ENCODE measurements around the gene FAM174B.
"Not testable (repeated sequence)": the region's sequence is repeated elsewhere in the genome, so short reads cannot be mapped to it uniquely, and the experiment has no call there.

Gene FAM174B

GRCh38 chr15:92617549-92618520, 37.7 kb downstream of the FAM174B start:
- in situ Hi-C loops (cut with HindIII; ENCODE audit: low pct_unique_long_range_greater_than_20kb, low sequenced_read_pairs): no loop called here
- no peak for TF ChIP-seq JUND (IDR thresholded peaks at IDR 0.05; ENCODE audit: low read depth)
- DNase-seq (ENCODE audit: low read depth in 1 of 2, low spot score in 1 of 2): no peak

- TF ChIP-seq JUND (IDR thresholded peaks at IDR 0.05; ENCODE audit: low read depth): no peak
- in situ Hi-C loops (cut with HindIII; ENCODE audit: low pct_unique_long_range_greater_than_20kb, low sequenced_read_pairs): no loop called here
- no peak for DNase-seq (ENCODE audit: low read depth in 1 of 2, low spot score in 1 of 2)
Measured at GRCh38 chr15:92616621-92617548, 38.7 kb downstream of the FAM174B start.

DNA sequence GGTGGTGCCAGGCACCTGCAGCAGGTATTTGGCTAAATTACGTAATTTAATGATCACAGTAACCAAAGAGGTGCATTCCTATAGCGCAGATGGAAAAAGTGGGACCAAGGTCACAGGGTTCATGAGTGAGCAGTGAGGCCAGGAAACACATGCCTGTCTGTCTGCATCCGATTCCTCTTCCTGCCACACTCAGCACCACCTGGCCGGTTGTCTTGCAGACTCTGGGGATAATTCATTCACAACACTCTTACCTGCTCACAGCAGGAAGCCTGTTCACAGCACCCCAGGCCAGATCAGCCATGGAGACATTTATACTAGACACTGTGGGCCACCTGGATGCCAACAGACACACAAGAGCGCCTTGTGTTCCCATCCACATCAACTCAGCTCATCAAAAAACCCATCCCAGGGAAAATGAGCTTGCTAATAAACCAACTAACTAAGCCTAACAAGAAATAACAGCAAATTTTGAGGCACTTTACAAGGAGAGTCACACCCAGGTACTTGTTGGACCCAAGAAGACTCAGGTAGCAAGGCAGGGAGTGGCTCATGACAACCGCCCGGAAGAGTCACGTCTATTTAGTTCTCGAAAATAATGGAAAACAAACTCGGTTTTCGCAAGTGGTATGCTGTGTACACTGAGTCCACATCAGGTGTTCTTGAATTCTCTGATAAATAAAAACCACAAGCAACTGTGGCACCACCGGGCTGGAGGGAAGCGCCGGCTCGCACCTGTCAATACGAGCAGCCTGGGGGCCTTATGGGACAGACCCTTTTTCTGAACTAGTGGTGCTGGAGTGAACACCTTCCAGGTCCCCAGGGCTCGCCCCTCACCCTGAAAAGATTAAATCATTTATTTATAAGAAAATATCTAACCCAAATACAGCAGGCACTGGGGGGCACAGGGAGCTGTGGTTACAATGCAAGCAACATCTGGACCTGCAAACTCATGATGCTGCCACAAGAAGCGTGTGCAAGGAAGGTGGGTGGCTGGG, 40.5 kb downstream of the FAM174B start:
- TF ChIP-seq JUND (IDR thresholded peaks at IDR 0.05; ENCODE audit: low read depth): no peak
- DNase-seq (ENCODE audit: low read depth in 1 of 2, low spot score in 1 of 2): no peak
- in situ Hi-C loops (cut with HindIII; ENCODE audit: low pct_unique_long_range_greater_than_20kb, low sequenced_read_pairs): no loop called here

DNA sequence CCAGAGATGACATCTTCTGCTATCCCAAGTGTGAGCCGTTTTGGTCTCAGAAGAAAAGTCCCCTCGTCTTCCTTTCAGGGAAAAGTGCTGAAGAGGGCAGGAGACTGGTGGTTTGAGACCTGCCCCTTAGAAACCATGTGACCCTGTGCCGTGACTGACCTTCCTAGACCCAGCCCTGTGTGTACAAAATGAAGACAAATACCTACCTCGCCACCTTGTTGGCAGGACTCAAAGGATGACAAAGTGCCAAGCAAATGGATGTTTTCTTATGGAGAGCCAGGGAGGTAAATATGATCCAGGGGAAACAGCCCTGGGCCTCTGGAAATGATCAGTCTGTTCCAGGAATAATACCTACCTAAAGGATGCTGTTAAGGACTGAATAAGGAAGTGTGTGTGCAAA, 41.3 kb downstream of the FAM174B start:
- peak; percentile 46 to 88 for DNase-seq (ENCODE audit: low read depth in 1 of 2, low spot score in 1 of 2)
- no peak for TF ChIP-seq JUND (IDR thresholded peaks at IDR 0.05; ENCODE audit: low read depth)
- in situ Hi-C loops (cut with HindIII; ENCODE audit: low pct_unique_long_range_greater_than_20kb, low sequenced_read_pairs): no loop called here

DNA sequence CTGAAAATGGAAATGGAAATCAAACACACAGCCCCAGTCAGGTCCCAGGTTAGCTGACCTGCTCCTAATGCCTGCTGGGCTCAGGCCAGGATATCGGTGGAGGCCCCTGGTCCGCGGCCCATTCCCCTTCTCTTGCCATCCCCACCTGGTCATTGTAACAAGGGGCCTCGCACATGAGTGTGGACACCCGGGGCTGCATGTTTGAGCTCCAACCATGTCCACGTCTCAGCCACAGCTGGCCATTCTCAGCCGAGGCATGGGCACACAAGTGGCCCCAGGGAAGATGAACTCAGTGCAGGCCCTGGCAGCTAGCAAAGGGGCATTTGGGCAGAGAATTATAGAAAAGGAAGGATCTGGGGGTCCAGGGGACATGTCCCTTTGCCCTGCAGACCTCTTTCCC, 41.7 kb downstream of the FAM174B start:
- DNase-seq (ENCODE audit: low read depth in 1 of 2, low spot score in 1 of 2): no peak
- TF ChIP-seq JUND (IDR thresholded peaks at IDR 0.05; ENCODE audit: low read depth): no peak
- in situ Hi-C loops (cut with HindIII; ENCODE audit: low pct_unique_long_range_greater_than_20kb, low sequenced_read_pairs): no loop called here

- in situ Hi-C loops (cut with HindIII; ENCODE audit: low pct_unique_long_range_greater_than_20kb, low sequenced_read_pairs): no loop called here
- no peak for TF ChIP-seq JUND (IDR thresholded peaks at IDR 0.05; ENCODE audit: low read depth)
- no peak for DNase-seq (ENCODE audit: low read depth in 1 of 2, low spot score in 1 of 2)
Measured at GRCh38 chr15:92612891-92613290, 42.7 kb downstream of the FAM174B start.

DNA sequence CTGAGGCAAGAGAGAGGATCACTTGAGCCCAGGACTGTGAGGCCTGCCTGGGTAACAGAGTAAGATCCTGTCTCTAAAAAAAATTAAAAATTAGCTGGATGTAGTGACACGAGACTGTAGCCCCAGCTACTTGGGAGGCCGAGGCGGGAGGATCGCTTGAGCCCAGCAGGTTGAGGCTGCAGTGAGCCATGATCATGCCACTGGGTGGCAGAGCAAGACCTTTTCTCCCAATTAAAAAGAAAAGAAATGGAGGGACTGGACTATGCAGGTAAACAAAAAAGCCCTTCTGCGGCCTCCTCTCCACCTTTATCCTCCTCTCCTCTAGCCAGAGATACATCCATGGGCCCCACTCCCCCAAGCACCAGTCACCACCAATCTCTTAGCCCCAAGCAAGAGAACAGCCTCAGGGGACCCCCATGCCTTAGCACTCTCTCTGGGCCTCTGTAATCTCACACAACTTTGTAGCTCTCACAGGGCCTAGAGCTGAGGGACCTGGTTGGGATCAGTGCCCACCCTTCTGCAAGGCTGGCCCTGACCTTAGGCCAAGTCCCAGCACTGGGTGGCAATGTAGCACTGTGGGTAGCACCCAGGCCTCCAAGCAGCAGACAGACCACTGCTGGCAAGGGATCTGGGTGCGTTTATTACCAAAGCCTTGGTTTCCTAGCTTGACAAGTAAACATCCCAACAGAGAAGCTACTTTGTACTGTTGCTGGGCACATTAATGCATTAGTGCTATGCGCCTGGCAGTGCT, 43.4 kb downstream of the FAM174B start:
- no peak for TF ChIP-seq JUND (IDR thresholded peaks at IDR 0.05; ENCODE audit: low read depth)
- in situ Hi-C loops (cut with HindIII; ENCODE audit: low pct_unique_long_range_greater_than_20kb, low sequenced_read_pairs): no loop called here
- peak in 1 of 2 experiments; percentile 44 for DNase-seq (ENCODE audit: low read depth in 1 of 2, low spot score in 1 of 2)

- TF ChIP-seq JUND (IDR thresholded peaks at IDR 0.05; ENCODE audit: low read depth): no peak
- DNase-seq (ENCODE audit: low read depth in 1 of 2, low spot score in 1 of 2): no peak
- in situ Hi-C loops (cut with HindIII; ENCODE audit: low pct_unique_long_range_greater_than_20kb, low sequenced_read_pairs): no loop called here
Measured at GRCh38 chr15:92611150-92611549, 44.4 kb downstream of the FAM174B start.

DNA sequence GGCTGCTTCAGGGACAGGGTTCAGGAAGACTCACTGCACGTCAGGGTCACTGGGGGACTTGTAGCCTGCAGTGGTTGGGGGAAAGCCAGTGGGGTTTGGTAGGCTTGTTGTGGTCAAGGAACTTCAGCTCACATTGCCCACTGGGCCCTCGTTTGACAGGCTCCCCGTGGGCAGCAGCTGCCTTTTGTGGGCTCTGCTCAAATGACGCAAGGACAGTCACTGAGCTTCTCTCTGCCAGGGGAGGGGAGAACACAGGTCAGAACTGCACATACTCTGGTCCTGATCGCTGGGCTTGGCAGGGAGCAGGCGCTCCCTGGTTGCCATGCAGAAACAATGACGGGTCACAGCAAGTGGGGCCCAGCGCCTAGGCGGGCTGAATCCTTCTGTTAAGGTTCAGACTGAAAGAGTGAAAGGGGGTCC, 45.5 kb downstream of the FAM174B start:
- no peak for TF ChIP-seq JUND (IDR thresholded peaks at IDR 0.05; ENCODE audit: low read depth)
- DNase-seq (ENCODE audit: low read depth in 1 of 2, low spot score in 1 of 2): no peak
- in situ Hi-C loops (cut with HindIII; ENCODE audit: low pct_unique_long_range_greater_than_20kb, low sequenced_read_pairs): no loop called here

DNA sequence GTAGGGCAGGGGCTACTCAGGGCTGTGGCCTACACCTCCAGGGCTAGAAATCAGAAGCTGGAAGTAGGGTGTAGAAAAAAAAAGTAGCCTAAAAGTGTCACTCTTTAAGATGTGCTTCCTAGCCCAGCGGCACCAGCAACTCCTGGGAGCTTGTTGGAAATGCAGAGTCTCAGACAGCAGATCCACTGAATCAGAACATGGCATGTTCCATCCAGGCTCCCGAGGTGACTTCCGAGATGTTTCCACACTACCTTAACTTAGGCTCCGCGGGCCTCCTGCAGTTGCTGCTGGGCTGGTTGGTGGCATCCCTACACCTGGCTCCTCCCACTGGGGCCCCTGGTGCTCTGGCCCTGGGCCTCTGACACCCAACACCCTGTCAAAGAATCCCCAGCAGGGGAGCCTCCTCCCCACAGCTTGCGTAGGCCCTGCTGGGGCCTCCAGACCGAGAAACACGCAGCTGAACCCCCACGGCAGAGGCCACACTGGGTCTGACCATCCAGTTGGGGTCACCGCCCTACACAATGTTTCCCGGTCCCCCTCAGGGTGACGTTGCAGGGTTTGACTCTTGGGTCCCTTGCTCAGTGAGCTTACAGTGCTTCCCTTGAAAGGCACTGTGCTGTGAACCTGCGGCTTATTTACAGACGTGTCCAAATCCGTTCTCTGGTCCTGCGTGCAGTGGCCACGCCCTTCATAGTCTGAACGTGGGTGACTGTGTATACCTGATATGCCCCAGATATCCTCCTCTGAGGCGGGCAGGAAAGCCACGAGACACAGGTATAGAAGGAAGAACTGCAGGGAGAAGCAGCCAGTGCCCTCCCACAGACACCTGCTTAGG, 46.5 kb downstream of the FAM174B start:
- TF ChIP-seq JUND (IDR thresholded peaks at IDR 0.05; ENCODE audit: low read depth): no peak
- in situ Hi-C loops (cut with HindIII; ENCODE audit: low pct_unique_long_range_greater_than_20kb, low sequenced_read_pairs): no loop called here
- no peak for DNase-seq (ENCODE audit: low read depth in 1 of 2, low spot score in 1 of 2)

DNA sequence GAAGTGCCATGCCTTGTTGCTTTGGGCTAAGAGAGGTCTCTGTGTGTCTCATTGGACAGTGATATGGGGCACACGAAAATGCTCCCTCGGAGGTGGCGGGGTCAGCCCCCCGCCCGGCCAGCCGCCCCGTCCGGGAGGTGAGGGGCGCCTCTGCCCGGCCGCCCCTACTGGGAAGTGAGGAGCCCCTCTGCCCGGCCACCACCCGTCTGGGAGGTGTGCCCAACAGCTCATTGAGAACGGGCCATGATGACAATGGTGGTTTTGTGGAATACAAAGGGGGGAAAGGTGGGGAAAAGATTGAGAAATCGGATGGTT, 48.8 kb downstream of the FAM174B start:
- in situ Hi-C loops (cut with HindIII; ENCODE audit: low pct_unique_long_range_greater_than_20kb, low sequenced_read_pairs); DNase-seq (ENCODE audit: low read depth in 1 of 2, low spot score in 1 of 2): not testable (repeated sequence)

All from T47D (cell line).